GM12872 (cell line): ENCODE data around the gene ALK.

ENCODE experiments used
- CTCF ChIP-seq: IDR thresholded peaks from 3 replicates; pipeline ENCODE4 v1.5.1; 2011; ENCODE audit warnings: low read depth, mild to moderate bottlenecking, low read length, moderate library complexity; ENCODE audit not compliant: insufficient read depth

ALK gene

GRCh38 chr2:29196792-29197788 lies 724.3 kb downstream of the ALK start:
- TF ChIP-seq CTCF: peak; percentile 82

- no peak for TF ChIP-seq CTCF
Observed at GRCh38 chr2:29195796-29196195, 725.6 kb downstream of the ALK start.

GRCh38 chr2:29193681-29194080 lies 727.7 kb downstream of the ALK start:
- no peak for TF ChIP-seq CTCF

- no peak for TF ChIP-seq CTCF
Observed at GRCh38 chr2:29193111-29193510, 728.3 kb downstream of the ALK start.

- TF ChIP-seq CTCF: no peak
Observed at GRCh38 chr2:29192526-29192925, 728.9 kb downstream of the ALK start.

GRCh38 chr2:29191817-29192216 lies 729.6 kb downstream of the ALK start:
- no peak for TF ChIP-seq CTCF

- TF ChIP-seq CTCF: no peak
Observed at GRCh38 chr2:29189052-29189451, 732.3 kb downstream of the ALK start.
